ENCODE data around the gene PCDH12.
A peak's percentile ranks its signal among the peaks of the same experiment; 100 is the strongest.

PCDH12 gene

GRCh38 chr5:141902015-141902814 is 55.8 kb downstream of the PCDH12 start:
- Histone ChIP-seq H3K4me3 (ENCODE audit: low read length) (no peak overlapping the region), H3K27me3 (replicated peaks; ENCODE audit: control insufficient read depth, insufficient read depth, low read length) (no peaks in the 10 kb centered on the region), H3K9me3 (ENCODE audit: control insufficient read depth, low read length) (no peaks in the 10 kb centered on the region), H3K4me1 (ENCODE audit: control insufficient read depth, insufficient read depth, low read length) (peaks cover 6% of the 10 kb centered on the region), H3K36me3 (ENCODE audit: control insufficient read depth, insufficient read depth, low read length, severe bottlenecking) (no peaks in the 10 kb centered on the region), H3K9ac (ENCODE audit: low read length) (no peak overlapping the region)
- DNase-seq (ENCODE audit: low read depth) = no peak

GRCh38 chr5:141898448-141899049 is 59.5 kb downstream of the PCDH12 start:
- Histone ChIP-seq H3K27me3 (replicated peaks; ENCODE audit: control insufficient read depth, insufficient read depth, low read length) (no peaks in the 10 kb centered on the region), H3K9ac (ENCODE audit: low read length) (no peak overlapping the region), H3K9me3 (ENCODE audit: control insufficient read depth, low read length) (no peaks in the 10 kb centered on the region), H3K36me3 (ENCODE audit: control insufficient read depth, insufficient read depth, low read length, severe bottlenecking) (no peaks in the 10 kb centered on the region), H3K4me1 (ENCODE audit: control insufficient read depth, insufficient read depth, low read length) (peaks cover 6% of the 10 kb centered on the region), H3K4me3 (ENCODE audit: low read length) (no peak overlapping the region)
- peak; percentile 20 for DNase-seq (ENCODE audit: low read depth)

- Histone ChIP-seq H3K9me3 (ENCODE audit: control insufficient read depth, low read length) (no peaks in the 10 kb centered on the region), H3K9ac (ENCODE audit: low read length) (no peak overlapping the region), H3K36me3 (ENCODE audit: control insufficient read depth, insufficient read depth, low read length, severe bottlenecking) (no peaks in the 10 kb centered on the region), H3K27me3 (replicated peaks; ENCODE audit: control insufficient read depth, insufficient read depth, low read length) (no peaks in the 10 kb centered on the region), H3K4me1 (ENCODE audit: control insufficient read depth, insufficient read depth, low read length) (peaks cover 6% of the 10 kb centered on the region), H3K4me3 (ENCODE audit: low read length) (no peak overlapping the region)
- DNase-seq (ENCODE audit: low read depth) = no peak
Measured at GRCh38 chr5:141897425-141897824, 60.6 kb downstream of the PCDH12 start.

All from adipocyte (in vitro differentiated cells).